Osteoblast (primary cell): ENCODE results near the gene NLRC4. TPM values are rescaled to one million over a fixed set of nuclear protein-coding genes. Genes with fewer than 3 reads are reported as not detected.
"Not testable (repeated sequence)": the region's sequence is repeated elsewhere in the genome, so short reads cannot be mapped to it uniquely, and the experiment has no call there.

Experiments
- DNase-seq: peaks from one replicate; pipeline ENCODE4 v3.0.0; 2011; ENCODE audit warnings: low spot score, mixed read lengths; ENCODE audit not compliant: insufficient read length; ENCODE audit errors: missing footprints
- H2AFZ ChIP-seq: 2 replicates; pipeline ENCODE4 v1.6.0; 2011; ENCODE audit warnings: mild to moderate bottlenecking, low read length
- H3K27ac ChIP-seq: 2 replicates; pipeline ENCODE4 v1.5.1; 2011; ENCODE audit warnings: mild to moderate bottlenecking, low read depth, low read length, moderate library complexity
- H3K27me3 ChIP-seq: 2 replicates; pipeline ENCODE4 v1.6.0; 2012; ENCODE audit warnings: mild to moderate bottlenecking, control low read depth, inconsistent platforms, low read length, moderate library complexity; ENCODE audit not compliant: insufficient read depth
- H3K36me3 ChIP-seq: 2 replicates; pipeline ENCODE4 v1.5.1; 2011; ENCODE audit warnings: mild to moderate bottlenecking, low read length, control low read depth, moderate library complexity; ENCODE audit not compliant: insufficient read depth
- H3K4me1 ChIP-seq: 2 replicates; pipeline ENCODE4 v1.5.1; 2011; ENCODE audit warnings: mild to moderate bottlenecking, low read length, control low read depth, moderate library complexity; ENCODE audit not compliant: insufficient read depth
- H3K4me2 ChIP-seq: 2 replicates; pipeline ENCODE4 v1.6.0; 2011; ENCODE audit warnings: mild to moderate bottlenecking, low read length; ENCODE audit not compliant: insufficient read depth
- H3K4me3 ChIP-seq: fragments of 200-600 bp; sonication (generic); 3 replicates; pipeline ENCODE4 v1.5.1; 2012; ENCODE audit warnings: mild to moderate bottlenecking, low read length, inconsistent platforms; ENCODE audit not compliant: insufficient read depth
- H3K79me2 ChIP-seq: 2 replicates; pipeline ENCODE4 v1.6.0; 2012; ENCODE audit warnings: mild to moderate bottlenecking, low read length, control low read depth, inconsistent platforms; ENCODE audit not compliant: insufficient read depth
- H3K9me3 ChIP-seq: 2 replicates; pipeline ENCODE4 v1.5.1; 2011; ENCODE audit warnings: low read depth, low read length, control low read depth
- H4K20me1 ChIP-seq: 2 replicates; pipeline ENCODE4 v1.6.0; 2012; ENCODE audit warnings: mild to moderate bottlenecking, low read length, control low read depth; ENCODE audit not compliant: insufficient read depth
- total RNA-seq: library from RNA; depleted of rRNA; stranded (reverse); fragments of >200 nt; gene quantifications from 2 replicates; pipeline ENCODE4 v1.2.3, GENCODE V29; 2012
- TF ChIP-seq, protein P1 (sequence below): IDR thresholded peaks from 2 replicates; pipeline ENCODE4 v1.5.1; 2011; ENCODE audit warnings: mild to moderate bottlenecking, low read depth, low read length, moderate library complexity; ENCODE audit errors: extremely low read depth

The NLRC4 gene
- total RNA-seq, 1 donor: not detected

DNA sequence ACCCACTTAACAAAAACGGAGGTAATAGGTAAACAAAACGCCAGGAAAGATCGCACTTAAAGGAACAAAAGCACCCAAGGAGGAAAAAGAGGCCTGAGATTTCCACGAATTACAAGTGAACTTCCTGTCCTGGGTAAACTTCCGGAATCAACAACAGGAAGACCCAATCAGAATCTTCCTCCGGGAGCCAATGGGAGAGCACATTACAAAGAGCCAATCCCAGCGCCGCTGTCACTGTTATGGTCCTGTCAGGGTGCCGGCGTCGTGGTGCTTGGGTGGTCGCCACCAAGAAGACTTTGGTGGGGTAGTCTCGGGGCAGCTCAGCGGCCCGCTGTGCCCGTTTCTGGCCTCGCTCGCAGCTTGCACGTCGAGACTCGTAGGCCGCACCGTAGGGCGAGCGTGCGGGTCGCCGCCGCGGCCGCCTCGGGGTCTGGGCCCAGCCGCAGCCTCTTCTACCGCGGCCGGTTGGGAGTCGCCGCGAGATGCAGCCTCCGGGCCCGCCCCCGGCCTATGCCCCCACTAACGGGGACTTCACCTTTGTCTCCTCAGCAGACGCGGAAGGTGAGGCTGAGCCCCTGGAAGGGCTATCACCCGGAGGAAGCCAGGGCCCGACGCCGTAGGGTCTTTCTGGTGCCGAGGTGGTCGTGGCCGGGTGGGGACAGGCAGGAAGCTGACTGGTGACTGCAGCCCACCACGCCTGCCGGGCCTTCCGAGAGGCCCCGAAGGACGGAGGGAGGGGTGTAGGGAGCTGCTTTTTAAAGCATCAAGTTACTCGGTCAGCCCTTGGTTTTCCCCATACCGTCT, 13.2 kb upstream of the NLRC4 start, which contains the start of gene YIPF4:
TSS of gene YIPF4 (plus strand) at position 231 of the 804 bp plus-strand sequence. CDS start at position 483, 252 bp downstream.
- Histone ChIP-seq H3K4me3 (peak within 1 kb of the TSS; percentile 99), H4K20me1 (peaks cover 4% of the 10 kb centered on the region), H3K9me3 (no peaks in the 10 kb centered on the region), H3K27me3 (no peaks in the 10 kb centered on the region), H3K4me2 (peak within 1 kb of the TSS; percentile 87), H3K4me1 (peaks cover 10% of the 10 kb centered on the region), H2AFZ (peak within 1 kb of the TSS; percentile 95), H3K36me3 (peaks cover 4% of the 10 kb centered on the region), H3K79me2 (peaks cover 43% of the 10 kb centered on the region), H3K27ac (peak within 1 kb of the TSS; percentile 80)
- DNase-seq: peak; percentile 100
- TF ChIP-seq, protein P1, sequence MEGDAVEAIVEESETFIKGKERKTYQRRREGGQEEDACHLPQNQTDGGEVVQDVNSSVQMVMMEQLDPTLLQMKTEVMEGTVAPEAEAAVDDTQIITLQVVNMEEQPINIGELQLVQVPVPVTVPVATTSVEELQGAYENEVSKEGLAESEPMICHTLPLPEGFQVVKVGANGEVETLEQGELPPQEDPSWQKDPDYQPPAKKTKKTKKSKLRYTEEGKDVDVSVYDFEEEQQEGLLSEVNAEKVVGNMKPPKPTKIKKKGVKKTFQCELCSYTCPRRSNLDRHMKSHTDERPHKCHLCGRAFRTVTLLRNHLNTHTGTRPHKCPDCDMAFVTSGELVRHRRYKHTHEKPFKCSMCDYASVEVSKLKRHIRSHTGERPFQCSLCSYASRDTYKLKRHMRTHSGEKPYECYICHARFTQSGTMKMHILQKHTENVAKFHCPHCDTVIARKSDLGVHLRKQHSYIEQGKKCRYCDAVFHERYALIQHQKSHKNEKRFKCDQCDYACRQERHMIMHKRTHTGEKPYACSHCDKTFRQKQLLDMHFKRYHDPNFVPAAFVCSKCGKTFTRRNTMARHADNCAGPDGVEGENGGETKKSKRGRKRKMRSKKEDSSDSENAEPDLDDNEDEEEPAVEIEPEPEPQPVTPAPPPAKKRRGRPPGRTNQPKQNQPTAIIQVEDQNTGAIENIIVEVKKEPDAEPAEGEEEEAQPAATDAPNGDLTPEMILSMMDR: no peak

DNA sequence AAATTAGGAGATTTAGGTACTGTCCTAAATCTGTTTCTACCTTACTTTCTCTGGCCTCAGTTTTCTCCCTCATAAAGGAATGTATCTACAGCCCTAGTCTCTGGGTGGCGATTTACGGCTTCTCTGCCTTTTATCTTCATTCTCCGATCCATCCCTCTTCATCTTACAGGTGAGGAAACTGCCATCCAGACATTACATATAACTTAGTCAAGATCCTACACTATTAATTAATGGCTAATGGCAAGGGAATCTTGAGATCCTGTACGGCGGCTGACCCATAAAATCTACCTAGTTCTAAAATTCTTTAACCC, 12.6 kb upstream of the NLRC4 start:
- DNase-seq: no peak
- Histone ChIP-seq H3K4me2 (peak overlapping the region; percentile 87), H3K79me2 (peaks cover 40% of the 10 kb centered on the region), H3K27ac (peak overlapping the region; percentile 80), H4K20me1 (peaks cover 4% of the 10 kb centered on the region), H2AFZ (peak overlapping the region; percentile 95), H3K4me3 (peak overlapping the region; percentile 99), H3K4me1 (peaks cover 10% of the 10 kb centered on the region), H3K36me3 (peaks cover 4% of the 10 kb centered on the region), H3K27me3 (no peaks in the 10 kb centered on the region), H3K9me3 (no peaks in the 10 kb centered on the region)
- TF ChIP-seq, protein P1: no peak

DNA sequence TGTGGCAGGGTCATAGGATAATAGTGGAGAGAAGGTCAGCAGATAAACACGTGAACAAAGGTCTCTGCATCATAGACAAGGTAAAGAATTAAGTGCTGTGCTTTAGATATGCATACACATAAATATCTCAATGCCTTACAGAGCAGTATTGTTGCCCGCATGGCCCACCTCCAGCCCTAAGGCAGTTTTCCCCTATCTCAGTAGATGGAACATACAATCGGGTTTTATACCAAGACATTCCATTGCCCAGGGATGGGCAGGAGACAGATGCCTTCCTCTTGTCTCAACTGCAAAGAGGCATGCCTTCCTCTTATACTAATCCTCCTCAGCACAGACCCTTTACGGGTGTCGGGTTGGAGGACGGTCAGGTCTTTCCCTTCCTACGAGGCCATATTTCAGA, 11.1 kb upstream of the NLRC4 start:
- H3K4me2 ChIP-seq, H3K27ac ChIP-seq, H3K4me3 ChIP-seq, H4K20me1 ChIP-seq, DNase-seq, H3K27me3 ChIP-seq, H2AFZ ChIP-seq, H3K36me3 ChIP-seq, H3K9me3 ChIP-seq: not testable (repeated sequence)
- Histone ChIP-seq H3K4me1 (peaks cover 10% of the 10 kb centered on the region), H3K79me2 (peaks cover 25% of the 10 kb centered on the region)

DNA sequence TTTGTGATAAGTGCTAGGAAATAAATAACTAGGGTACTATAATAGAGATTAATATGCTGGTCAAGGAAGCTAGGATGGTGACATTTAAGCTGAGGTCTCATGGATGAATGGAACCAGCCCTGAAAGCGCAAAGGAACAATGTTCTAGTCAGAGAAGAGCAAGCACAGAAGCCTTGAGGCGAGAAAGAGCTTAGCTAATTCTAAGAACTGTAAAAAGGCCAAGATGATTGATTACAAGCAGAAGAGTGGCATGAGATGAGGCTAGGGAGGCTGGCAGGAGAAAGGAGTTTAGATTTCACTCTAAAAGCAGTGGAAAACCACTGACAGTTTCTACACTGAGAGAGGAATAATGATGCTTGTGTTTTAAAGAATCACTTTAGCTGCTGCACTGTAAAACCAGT, 9.6 kb upstream of the NLRC4 start:
- H3K9me3 ChIP-seq: no peaks in the 10 kb centered on the region
- no peak for DNase-seq
- TF ChIP-seq, protein P1: no peak
- H3K4me2 ChIP-seq: no peak overlapping the region
- H3K79me2 ChIP-seq: peaks cover 16% of the 10 kb centered on the region
- H3K27me3 ChIP-seq: no peaks in the 10 kb centered on the region
- H4K20me1 ChIP-seq: no peaks in the 10 kb centered on the region
- H2AFZ ChIP-seq: peak overlapping the region; percentile 65
- no peak overlapping the region for H3K27ac ChIP-seq
- no peaks in the 10 kb centered on the region for H3K36me3 ChIP-seq
- H3K4me3 ChIP-seq: no peak overlapping the region
- peaks cover 10% of the 10 kb centered on the region for H3K4me1 ChIP-seq
